ENCODE results near the gene HNF1A. TPM values are rescaled to one million over a fixed set of nuclear protein-coding genes. Genes with fewer than 3 reads are reported as not detected.

HNF1A gene
- total and polyA plus RNA-seq, 9 of the 15 experiments (the other 6 are each of a cell fraction or from before 2014, with no cell fraction given), result not detected

GRCh38 chr12:121010860-121011259, 32.5 kb downstream of the HNF1A start:
- Histone ChIP-seq H2AFZ (ENCODE audit: low read depth, low read length) (no peak overlapping the region), H3K27me3 (ENCODE audit: control insufficient read depth in 2 of 2, insufficient read depth in 2 of 2, low read length in 2 of 2) (no peaks in the 10 kb centered on the region), H4K20me1 (replicated peaks; ENCODE audit: control insufficient read depth, insufficient read depth, low read length) (no peaks in the 10 kb centered on the region), H3K27ac (ENCODE audit: extremely low read depth, low read depth, low read length) (no peak overlapping the region), H3K79me2 (ENCODE audit: control insufficient read depth, insufficient read depth, low read length) (peaks cover 11% of the 10 kb centered on the region), H3K9me1 (ENCODE audit: control insufficient read depth, insufficient read depth, low read length) (peaks cover 3% of the 10 kb centered on the region), H3K4me1 (replicated peaks in 1 of 2; ENCODE audit: control insufficient read depth in 2 of 2, insufficient read depth in 2 of 2, low read length in 2 of 2) (peaks cover 0 to 5% of the 10 kb centered on the region in 2 experiments; a peak in 2 of 5 replicates), H3K4me2 (ENCODE audit: insufficient read depth, low read length) (no peak overlapping the region), H3K9me3 (replicated peaks; ENCODE audit: control insufficient read depth, insufficient read depth, low read depth, low read length) (no peaks in the 10 kb centered on the region), H3K9ac (ENCODE audit: insufficient read depth in 1 of 2, low read depth in 2 of 2, low read length in 2 of 2) (no peak overlapping the region), H3K4me3 (no peak overlapping the region), H3K36me3 (ENCODE audit: control insufficient read depth, insufficient read depth, low read length) (peaks cover 59% of the 10 kb centered on the region; the same call in 2 of the 3 replicates)
- no TSS peak for BruUV-seq (replicated peaks)
- CTCF ChIA-PET (ENCODE audit: low intra/inter-chr PET ratio), result no interaction called here
- FAIRE-seq, result no peak
- 92% methylated on average over 8 of the region's 8 CpGs for WGBS (ENCODE audit: insufficient coverage, low coverage, missing lambda C conversion rate)
- POLR2A ChIA-PET, result no interaction called here
- TF ChIP-seq, protein P1, sequence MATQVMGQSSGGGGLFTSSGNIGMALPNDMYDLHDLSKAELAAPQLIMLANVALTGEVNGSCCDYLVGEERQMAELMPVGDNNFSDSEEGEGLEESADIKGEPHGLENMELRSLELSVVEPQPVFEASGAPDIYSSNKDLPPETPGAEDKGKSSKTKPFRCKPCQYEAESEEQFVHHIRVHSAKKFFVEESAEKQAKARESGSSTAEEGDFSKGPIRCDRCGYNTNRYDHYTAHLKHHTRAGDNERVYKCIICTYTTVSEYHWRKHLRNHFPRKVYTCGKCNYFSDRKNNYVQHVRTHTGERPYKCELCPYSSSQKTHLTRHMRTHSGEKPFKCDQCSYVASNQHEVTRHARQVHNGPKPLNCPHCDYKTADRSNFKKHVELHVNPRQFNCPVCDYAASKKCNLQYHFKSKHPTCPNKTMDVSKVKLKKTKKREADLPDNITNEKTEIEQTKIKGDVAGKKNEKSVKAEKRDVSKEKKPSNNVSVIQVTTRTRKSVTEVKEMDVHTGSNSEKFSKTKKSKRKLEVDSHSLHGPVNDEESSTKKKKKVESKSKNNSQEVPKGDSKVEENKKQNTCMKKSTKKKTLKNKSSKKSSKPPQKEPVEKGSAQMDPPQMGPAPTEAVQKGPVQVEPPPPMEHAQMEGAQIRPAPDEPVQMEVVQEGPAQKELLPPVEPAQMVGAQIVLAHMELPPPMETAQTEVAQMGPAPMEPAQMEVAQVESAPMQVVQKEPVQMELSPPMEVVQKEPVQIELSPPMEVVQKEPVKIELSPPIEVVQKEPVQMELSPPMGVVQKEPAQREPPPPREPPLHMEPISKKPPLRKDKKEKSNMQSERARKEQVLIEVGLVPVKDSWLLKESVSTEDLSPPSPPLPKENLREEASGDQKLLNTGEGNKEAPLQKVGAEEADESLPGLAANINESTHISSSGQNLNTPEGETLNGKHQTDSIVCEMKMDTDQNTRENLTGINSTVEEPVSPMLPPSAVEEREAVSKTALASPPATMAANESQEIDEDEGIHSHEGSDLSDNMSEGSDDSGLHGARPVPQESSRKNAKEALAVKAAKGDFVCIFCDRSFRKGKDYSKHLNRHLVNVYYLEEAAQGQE (IDR thresholded peaks at IDR 0.05; ENCODE audit: borderline replicate concordance), result no peak
- TF ChIP-seq, protein P1 (CRISPR knock-in tag; IDR thresholded peaks at IDR 0.05; ENCODE audit: low read depth), result no peak
- TF ChIP-seq RBBP5 (IDR thresholded peaks at IDR 0.05; ENCODE audit: borderline replicate concordance, insufficient read depth, low read length, poor library complexity, severe bottlenecking) (no peak), RUNX1 (IDR thresholded peaks at IDR 0.05; ENCODE audit: low read depth) (no peak), EP300 (IDR thresholded peaks at IDR 0.05; ENCODE audit: low read length) (no peak), KAT7 (CRISPR knock-in tag; IDR thresholded peaks at IDR 0.05; ENCODE audit: borderline replicate concordance) (no peak), ZBED1 (IDR thresholded peaks at IDR 0.05) (no peak), THRA (IDR thresholded peaks at IDR 0.05) (no peak), MAFK (IDR thresholded peaks at IDR 0.05; ENCODE audit: low read length) (no peak), NFIX (CRISPR knock-in tag; IDR thresholded peaks at IDR 0.05; ENCODE audit: low read depth) (no peak), NR2C1 (IDR thresholded peaks at IDR 0.05) (no peak), NR2C1 (tag; IDR thresholded peaks at IDR 0.05) (no peak), CBX2 (IDR thresholded peaks at IDR 0.05; ENCODE audit: insufficient read depth, low read length, poor library complexity, severe bottlenecking) (no peak), PTTG1 (tag; IDR thresholded peaks at IDR 0.05; ENCODE audit: low read depth) (no peak)
- TF ChIP-seq, protein P2, sequence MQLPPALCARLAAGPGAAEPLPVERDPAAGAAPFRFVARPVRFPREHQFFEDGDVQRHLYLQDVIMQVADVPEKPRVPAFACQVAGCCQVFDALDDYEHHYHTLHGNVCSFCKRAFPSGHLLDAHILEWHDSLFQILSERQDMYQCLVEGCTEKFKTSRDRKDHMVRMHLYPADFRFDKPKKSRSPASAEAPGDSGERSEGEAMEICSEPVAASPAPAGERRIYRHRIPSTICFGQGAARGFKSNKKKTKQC (CRISPR knock-in tag; IDR thresholded peaks at IDR 0.05), result no peak
- intact Hi-C loops (cut with micrococcal nuclease), result loop anchor here (10.0 kb wide), 1 partner anchor 84 kb away; no protein-coding TSS in a partner anchor
- no peak for ATAC-seq
- in situ Hi-C loops (cut with MboI), result no loop called here
- DNase-seq (ENCODE audit: extremely low read depth in 1 of 4, low spot score in 3 of 4), result no peak

Data from K562 (cell line).